ENCODE results near the gene DLG2. TPM values are rescaled to one million over a fixed set of nuclear protein-coding genes. Genes with fewer than 3 reads are reported as not detected.

Gene DLG2
- total and polyA plus RNA-seq, 2 of the 8 experiments (the other 6 are each of a cell fraction or from before 2014, with no cell fraction given) = 1.7 to 14.3 TPM

DNA sequence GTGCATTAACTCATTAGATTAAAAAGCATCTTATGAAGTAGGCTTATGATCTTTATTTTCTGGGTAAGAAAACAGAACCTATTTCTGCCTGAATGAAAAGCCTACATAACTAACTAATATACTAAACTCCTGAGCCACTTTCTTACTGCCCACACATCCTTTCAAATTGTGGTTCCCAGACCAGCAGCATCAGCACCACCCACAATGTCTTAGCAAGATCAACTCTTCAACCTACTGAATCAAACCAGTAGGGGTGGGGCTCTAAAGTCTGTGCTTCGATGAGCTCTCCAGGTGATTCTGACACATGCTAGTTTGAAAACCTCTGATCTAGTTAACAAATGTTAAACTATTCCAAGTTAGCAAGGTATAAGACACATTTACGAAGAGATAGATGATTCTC, 462.4 kb downstream of the DLG2 start:
- Histone ChIP-seq H3K79me2 (ENCODE audit: control insufficient read depth in 1 of 2, insufficient read depth in 2 of 2, low read length in 2 of 2) (no peaks in the 10 kb centered on the region), H3K27me3 (replicated peaks in 1 of 4; ENCODE audit: control insufficient read depth in 3 of 4, extremely low read depth in 1 of 4, insufficient read depth in 3 of 4, low read length in 3 of 4) (no peaks in the 10 kb centered on the region), H3K14ac (ENCODE audit: insufficient read length) (no peak overlapping the region), H3K4ac (replicated peaks; ENCODE audit: insufficient read length, low read depth, low read length) (no peak overlapping the region), H3K4me3 (ENCODE audit: extremely low read depth in 1 of 4, insufficient read depth in 2 of 4, low read depth in 3 of 4, low read length in 4 of 4) (no peak overlapping the region), H3K4me2 (ENCODE audit: insufficient read depth in 1 of 2, low read depth in 2 of 2, low read length in 2 of 2) (no peak overlapping the region), H4K5ac (ENCODE audit: insufficient read length, low read depth, low read length) (no peak overlapping the region), H2BK20ac (ENCODE audit: low read length) (no peak overlapping the region), H2AFZ (ENCODE audit: low read length) (no peak overlapping the region), H4K91ac (replicated peaks; ENCODE audit: insufficient read length, low read length) (no peak overlapping the region), H3K36me3 (ENCODE audit: control insufficient read depth in 2 of 4, insufficient read depth in 4 of 4, low read length in 3 of 4) (no peaks in the 10 kb centered on the region), H3K9ac (replicated peaks in 1 of 4; ENCODE audit: extremely low read depth in 1 of 4, low read depth in 3 of 4, low read length in 3 of 4) (no peak overlapping the region), H4K8ac (ENCODE audit: extremely low read depth, insufficient read depth, low read length) (no peak overlapping the region), H2BK12ac (ENCODE audit: low read depth, low read length) (no peak overlapping the region), H2BK120ac (replicated peaks; ENCODE audit: low read depth, low read length) (no peak overlapping the region), H4K20me1 (replicated peaks in 1 of 2; ENCODE audit: control insufficient read depth in 1 of 2, insufficient read depth in 2 of 2, low read length in 2 of 2) (no peaks in the 10 kb centered on the region), H2BK15ac (ENCODE audit: low read length) (no peak overlapping the region), H3K18ac (ENCODE audit: extremely low read depth, low read length) (no peak overlapping the region), H3K4me1 (replicated peaks in 1 of 4; ENCODE audit: control insufficient read depth in 3 of 4, insufficient read depth in 4 of 4, low read length in 3 of 4) (peaks cover 0 to 3% (median 0%) of the 10 kb centered on the region in 4 experiments; a peak in 1 of 7 replicates), H3K27ac (ENCODE audit: low read depth, low read length) (no peak overlapping the region), H2AK5ac (ENCODE audit: low read depth, low read length) (no peak overlapping the region), H3K56ac (replicated peaks; ENCODE audit: insufficient read length, low read depth, low read length) (no peak overlapping the region), H3K9me3 (ENCODE audit: insufficient read depth in 2 of 2, low read depth in 1 of 2, low read length in 1 of 2) (no peaks in the 10 kb centered on the region; a peak in 1 of 4 replicates), H3K23me2 (ENCODE audit: low read depth, low read length) (no peaks in the 10 kb centered on the region), H3K23ac (ENCODE audit: insufficient read length) (no peak overlapping the region), H2BK5ac (ENCODE audit: low read depth, low read length) (no peak overlapping the region), H3K79me1 (ENCODE audit: low read depth, low read length) (no peaks in the 10 kb centered on the region)
- DNase-seq (ENCODE audit: low read depth in 1 of 2, low spot score in 2 of 2) = no peak
- ChIA-PET POLR2A (ENCODE audit: partially characterized antibody) (no interaction called here), CTCF (ENCODE audit: partially characterized antibody) (interaction anchor here (1.0 kb wide), 1 partner anchor 15 kb away, joined by 4 read pairs; no protein-coding TSS in a partner anchor)
- FAIRE-seq = no peak
- 81% methylated on average over 2 of the region's 2 CpGs; no CpG with 5 or more reads in 1 of the 2 experiments for WGBS, 2 experiments (ENCODE audit: extremely low coverage in 1 of 2, insufficient coverage in 1 of 2, insufficient read length in 1 of 2, insufficient replicate concordance in 2 of 2, low coverage in 1 of 2, low lambda C conversion rate in 2 of 2, missing lambda C conversion rate in 1 of 2)
- TF ChIP-seq, protein P1, sequence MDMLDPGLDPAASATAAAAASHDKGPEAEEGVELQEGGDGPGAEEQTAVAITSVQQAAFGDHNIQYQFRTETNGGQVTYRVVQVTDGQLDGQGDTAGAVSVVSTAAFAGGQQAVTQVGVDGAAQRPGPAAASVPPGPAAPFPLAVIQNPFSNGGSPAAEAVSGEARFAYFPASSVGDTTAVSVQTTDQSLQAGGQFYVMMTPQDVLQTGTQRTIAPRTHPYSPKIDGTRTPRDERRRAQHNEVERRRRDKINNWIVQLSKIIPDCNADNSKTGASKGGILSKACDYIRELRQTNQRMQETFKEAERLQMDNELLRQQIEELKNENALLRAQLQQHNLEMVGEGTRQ (IDR thresholded peaks at IDR 0.05; ENCODE audit: low read length) = no peak
- no peak for TF ChIP-seq CHD2 (IDR thresholded peaks at IDR 0.05; ENCODE audit: low read length)
- TF ChIP-seq CTBP2 (IDR thresholded peaks at IDR 0.05; ENCODE audit: borderline replicate concordance, insufficient read depth, insufficient read length, low read length) = no peak
- no peak for TF ChIP-seq EZH2 (IDR thresholded peaks at IDR 0.05; ENCODE audit: low read depth, low read length, severe bottlenecking)
- TF ChIP-seq ZNF274 (IDR thresholded peaks at IDR 0.05; ENCODE audit: borderline replicate concordance, extremely low read depth, low read length) = no peak
- TF ChIP-seq RBBP5 (IDR thresholded peaks at IDR 0.05; ENCODE audit: borderline replicate concordance, low read depth, low read length) = no peak
- no peak for TF ChIP-seq JUND (IDR thresholded peaks at IDR 0.05; ENCODE audit: low read length)
- TF ChIP-seq, protein P2, sequence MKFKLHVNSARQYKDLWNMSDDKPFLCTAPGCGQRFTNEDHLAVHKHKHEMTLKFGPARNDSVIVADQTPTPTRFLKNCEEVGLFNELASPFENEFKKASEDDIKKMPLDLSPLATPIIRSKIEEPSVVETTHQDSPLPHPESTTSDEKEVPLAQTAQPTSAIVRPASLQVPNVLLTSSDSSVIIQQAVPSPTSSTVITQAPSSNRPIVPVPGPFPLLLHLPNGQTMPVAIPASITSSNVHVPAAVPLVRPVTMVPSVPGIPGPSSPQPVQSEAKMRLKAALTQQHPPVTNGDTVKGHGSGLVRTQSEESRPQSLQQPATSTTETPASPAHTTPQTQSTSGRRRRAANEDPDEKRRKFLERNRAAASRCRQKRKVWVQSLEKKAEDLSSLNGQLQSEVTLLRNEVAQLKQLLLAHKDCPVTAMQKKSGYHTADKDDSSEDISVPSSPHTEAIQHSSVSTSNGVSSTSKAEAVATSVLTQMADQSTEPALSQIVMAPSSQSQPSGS (IDR thresholded peaks at IDR 0.05; ENCODE audit: low read length) = no peak
- TF ChIP-seq, protein P3, sequence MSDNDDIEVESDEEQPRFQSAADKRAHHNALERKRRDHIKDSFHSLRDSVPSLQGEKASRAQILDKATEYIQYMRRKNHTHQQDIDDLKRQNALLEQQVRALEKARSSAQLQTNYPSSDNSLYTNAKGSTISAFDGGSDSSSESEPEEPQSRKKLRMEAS (IDR thresholded peaks at IDR 0.05) = no peak
- no peak for TF ChIP-seq SIN3A (conservative IDR thresholded peaks at IDR 0.05 in 1 of 2, IDR thresholded peaks at IDR 0.05 in 1 of 2; ENCODE audit: low read depth in 1 of 2, low read length in 2 of 2)
- TF ChIP-seq SP1 (IDR thresholded peaks at IDR 0.05; ENCODE audit: low read depth, low read length) = no peak
